GM18526 (cell line): ENCODE results near the gene TAS2R39.

Experiments
- POLR2A ChIP-seq: IDR thresholded peaks from 3 replicates; pipeline ENCODE4 v1.6.1; 2011; ENCODE audit not compliant: insufficient read length; ENCODE audit errors: extremely low read depth

TAS2R39 gene

DNA sequence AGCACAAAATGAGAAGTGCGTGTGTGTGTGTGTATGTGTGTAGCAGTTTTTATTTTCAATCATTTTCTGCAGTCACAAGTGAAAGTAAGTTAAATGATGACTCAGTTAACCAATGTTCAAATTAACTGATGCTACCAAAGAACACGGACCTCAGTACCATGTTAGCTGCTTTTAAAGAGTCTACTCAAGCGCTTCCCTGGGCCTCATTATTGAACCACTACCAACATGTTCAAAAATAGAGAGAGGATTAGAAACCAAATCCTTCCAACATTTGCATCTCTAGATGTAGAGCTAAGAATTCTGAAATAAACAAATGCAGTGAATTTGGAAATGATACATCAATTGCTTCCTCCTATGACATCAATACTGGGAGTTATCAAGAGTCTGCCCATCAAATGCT is at the start of gene TAS2R39:
Gene TAS2R39 (plus strand): TSS at position 396 of the 400 bp plus-strand sequence. CDS start 0 bp downstream, at position 396.
- TF ChIP-seq POLR2A, result no peak

DNA sequence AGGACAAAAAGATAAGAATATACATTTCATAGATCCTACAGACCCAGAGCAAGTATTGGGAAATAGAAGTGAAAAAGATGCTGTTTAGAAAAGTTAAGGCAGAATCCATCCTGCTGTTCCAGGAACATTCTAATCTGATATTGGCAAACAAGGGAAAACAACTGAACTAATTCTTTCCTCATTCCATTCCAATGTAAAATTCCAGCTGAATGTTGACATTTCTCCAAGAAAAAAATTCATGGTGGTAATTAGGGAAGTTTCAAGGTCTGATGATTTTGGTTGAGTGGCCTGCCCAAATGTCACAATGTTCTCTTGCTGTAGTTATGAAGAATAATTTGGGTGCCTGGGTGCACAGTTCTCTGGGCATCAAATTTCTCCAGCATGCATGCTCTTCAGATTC is 36.1 kb upstream of the TAS2R39 start:
- no peak for TF ChIP-seq POLR2A

DNA sequence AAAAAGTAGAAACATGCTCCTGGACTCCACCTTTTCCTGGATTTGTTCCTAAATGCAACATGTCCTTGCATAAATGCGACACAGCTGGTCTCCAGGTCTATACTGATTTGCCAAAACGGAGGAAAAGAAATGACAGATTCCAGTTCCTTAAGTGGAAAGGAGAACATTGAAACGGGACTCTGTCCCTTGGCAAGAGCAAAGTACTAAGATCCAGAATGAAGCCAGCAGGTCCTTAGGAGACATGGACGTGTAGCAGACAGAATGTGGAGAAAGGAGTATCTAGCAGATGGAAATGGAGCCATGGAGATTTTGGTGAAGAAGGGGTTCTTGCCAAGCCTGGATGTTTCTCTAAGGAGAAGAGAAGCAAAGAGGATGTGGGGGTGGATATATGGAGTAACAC is 35.2 kb upstream of the TAS2R39 start:
- no peak for TF ChIP-seq POLR2A

DNA sequence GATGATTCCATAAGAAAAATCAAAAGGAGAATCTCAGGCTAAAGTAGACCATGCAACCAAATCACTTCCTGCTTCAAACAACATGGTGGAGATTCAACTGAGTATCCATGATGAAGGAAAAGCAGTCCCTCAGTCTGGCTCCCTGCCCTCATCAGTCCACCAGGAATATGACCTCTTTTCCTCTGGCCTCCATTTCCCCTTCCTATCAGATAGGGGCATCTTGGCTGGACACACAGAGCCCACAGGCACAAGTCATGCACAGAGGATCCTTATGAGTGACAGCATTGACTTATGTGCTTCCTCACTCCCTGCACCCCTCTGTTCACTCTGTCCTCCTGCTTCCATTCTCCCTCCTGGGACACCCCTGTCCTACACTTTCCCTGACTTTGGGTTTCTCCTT is 34.6 kb upstream of the TAS2R39 start:
- no peak for TF ChIP-seq POLR2A

DNA sequence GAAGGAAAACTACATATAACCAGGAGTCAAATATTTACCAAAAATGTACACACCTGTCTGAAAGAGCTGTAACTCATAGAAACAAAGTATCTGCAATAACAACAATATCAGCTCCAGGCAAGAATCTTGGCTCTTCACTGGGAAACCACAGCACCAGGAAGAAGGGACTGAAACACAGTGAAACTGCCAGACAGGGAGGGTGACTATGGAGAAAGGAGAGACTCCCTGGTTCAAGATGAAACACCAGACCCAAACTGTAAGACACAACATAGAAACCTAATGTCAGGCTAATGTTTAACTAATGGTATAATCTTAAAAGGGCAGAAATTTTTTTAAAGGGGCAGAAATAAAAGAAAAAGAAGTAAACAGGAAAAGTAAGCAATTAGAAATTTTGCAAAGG is 11.5 kb upstream of the TAS2R39 start:
- no peak for TF ChIP-seq POLR2A

DNA sequence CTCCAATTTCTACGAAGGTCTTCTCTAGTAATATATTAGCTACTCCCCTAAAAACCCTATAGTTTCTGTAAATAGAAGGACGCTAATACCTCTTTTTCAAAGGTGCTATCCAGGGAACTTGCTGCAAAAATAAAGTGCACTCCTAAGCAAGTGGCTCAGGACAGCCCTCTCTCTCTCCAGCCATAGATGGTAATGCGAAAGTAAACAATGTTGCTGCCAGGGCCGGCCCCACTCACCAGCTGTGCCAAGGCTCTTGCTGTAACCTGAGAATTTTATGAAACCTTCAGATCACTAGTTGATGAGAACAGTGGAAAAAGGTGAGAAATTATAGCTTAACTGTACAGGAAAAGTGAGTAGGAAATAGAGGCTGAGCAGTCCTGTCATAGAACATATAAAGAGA is 10.9 kb upstream of the TAS2R39 start:
- no peak for TF ChIP-seq POLR2A

DNA sequence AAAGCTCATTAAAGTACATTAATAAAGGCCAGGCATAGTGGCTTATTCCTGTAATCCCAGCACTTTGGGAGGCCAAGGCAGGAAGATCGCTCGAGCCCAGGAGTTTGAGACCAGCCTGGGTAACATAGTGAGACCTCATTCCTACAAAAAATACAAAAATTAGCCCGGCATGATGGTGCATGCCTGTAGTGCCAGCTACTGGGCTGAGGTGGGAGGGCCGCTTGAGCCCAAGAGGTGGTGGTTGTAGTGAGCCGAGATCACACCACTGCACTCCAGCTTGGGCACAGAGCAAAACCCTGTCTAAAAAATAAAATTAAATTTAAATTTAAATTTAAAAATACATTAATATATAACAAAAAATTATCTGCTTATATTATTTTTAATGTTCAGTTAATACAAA is 7.1 kb upstream of the TAS2R39 start:
- TF ChIP-seq POLR2A, result no peak

DNA sequence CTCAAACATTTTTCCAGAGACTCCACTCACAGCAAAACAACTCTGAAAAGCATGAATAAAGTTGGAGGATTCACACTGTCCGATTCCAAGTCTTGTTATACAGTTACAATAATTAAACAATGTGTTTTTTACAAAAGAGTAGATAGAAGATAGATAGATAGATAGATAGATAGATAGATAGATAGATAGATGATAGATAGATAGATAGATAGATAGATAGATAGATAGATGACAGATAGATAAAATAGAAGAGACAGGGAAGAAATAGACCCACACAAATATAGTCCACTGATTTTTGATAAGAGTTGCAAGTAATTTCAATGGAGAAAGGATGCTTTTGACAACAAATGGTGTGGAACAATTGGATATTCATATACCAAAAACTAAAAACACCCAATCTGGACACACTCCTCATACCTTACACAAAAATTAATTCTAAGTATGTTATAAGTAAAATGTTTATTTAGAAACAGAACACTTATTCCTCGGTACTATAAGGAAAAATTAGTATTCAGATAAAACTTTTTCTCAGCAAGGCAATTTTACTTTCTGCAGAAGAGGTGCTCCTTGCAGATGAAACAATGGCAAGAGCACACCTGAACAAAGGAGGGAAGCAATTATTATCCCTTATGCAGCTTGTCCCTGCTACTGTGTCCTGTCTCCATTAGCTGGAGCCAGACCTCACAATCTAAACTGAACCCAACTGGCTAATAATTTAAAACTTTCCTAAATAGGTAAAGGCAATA is 5.7 kb upstream of the TAS2R39 start:
- TF ChIP-seq POLR2A, result no peak

DNA sequence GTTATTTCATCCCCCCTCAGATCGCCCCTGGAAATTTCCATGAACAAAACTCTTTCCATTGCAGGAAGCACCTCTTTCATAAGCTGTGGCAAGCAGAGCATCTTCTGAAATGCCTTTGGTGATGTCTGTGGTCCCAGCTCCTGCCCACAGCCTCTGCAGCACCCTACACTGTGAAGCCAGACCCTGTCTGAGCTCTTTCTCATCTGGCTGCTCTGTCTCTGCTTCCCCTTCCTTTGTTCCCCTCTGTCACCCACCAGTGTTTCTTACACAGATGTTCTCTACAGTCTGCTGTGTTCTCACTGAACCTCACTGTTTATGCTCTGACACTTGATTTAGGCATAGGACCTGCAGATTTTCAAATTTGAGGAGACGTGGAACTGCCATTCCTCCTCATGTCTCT is 1.9 kb upstream of the TAS2R39 start:
- no peak for TF ChIP-seq POLR2A

DNA sequence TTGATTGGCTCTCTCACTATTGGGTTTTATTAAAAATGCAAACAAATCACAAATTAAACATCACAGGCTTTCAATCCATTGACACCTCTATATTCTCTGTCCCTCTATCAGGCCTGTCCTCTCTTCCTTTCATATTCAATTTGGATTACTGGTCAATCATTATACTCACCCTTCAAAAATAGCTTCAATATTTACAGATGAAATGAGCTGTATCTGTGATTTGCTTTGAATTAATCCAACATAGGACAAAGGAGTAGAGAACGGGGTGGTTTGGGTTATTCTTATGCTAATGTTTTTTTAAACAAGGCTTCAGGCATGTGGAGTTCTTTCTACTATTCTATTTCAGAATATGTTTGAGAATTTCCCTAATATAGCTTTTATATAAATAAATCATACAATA is 2.3 kb downstream of the TAS2R39 start:
- no peak for TF ChIP-seq POLR2A

DNA sequence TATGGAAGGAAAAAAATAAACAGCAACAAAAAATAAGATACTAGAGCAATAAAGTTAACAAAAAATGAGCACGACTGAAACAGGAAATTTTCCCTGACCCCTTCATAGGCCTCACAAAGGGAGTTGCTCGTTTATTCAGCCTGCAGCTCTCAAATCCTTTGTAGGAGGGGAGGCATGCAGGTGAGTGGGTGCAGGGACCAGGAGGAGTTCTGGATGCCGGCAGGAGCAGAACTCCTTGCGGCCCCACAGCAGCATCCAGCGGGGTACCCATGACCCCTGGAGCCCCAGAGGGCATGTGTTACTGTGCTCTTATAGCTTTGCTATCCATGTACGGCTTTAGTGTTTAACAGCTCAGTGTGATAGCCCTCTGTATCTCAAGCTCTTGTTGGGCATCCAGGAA is 5.8 kb downstream of the TAS2R39 start:
- no peak for TF ChIP-seq POLR2A

DNA sequence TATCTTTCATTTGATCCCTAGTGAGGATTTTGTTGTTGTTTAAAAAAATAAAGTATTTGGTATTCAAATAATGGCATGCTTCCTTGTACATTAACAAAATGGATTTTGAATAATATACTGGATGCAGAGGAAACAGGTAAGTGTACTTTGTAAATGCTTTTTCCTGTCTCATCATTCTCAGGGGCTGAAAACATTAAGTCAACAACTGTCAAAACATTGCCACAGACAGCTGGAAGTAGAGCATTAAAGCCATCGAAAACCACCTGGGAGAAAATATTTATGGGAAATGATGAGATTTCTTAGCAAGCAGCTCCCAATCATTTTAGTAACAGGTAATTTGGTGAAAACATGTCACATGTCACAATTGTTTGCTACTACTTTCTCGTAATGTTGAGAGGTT is 10.7 kb downstream of the TAS2R39 start:
- no peak for TF ChIP-seq POLR2A

DNA sequence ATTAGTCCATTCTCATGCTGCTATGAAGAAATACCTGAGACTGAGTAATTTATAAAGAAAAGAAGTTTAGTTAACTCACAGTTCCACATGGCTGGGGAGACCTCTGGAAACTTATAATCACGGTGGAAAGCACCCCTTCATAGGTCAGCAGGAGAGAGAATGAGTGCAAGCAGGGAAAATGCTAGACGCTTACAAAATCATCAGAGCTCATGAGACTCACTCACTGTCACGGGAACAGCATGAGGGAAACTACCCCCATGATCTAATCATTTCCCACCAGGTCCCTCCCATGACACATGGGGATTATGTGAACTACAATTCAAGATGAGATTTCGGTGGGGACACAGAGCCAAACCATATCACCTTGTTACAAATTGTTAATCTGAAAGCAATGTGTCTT is 15.8 kb downstream of the TAS2R39 start:
- no peak for TF ChIP-seq POLR2A

DNA sequence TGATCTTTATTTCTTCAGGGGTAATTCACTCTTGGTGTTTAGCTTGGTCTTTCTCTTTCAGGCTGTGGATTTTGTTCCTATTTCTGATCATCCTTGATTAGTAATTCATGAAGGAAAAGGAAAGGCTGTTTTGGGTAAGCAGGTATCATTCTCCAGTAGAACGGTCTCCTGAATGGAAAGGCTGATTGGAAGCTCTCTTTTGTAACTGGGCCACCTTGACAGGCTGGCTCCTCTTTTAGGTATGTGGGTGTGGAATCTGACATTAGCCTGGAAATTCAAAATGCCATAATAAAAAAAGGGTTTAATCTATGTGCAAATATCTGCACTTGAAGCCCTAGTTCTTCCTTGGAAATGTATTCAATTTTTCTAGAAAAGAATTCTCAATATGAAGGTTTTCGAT is 18.9 kb downstream of the TAS2R39 start:
- no peak for TF ChIP-seq POLR2A

DNA sequence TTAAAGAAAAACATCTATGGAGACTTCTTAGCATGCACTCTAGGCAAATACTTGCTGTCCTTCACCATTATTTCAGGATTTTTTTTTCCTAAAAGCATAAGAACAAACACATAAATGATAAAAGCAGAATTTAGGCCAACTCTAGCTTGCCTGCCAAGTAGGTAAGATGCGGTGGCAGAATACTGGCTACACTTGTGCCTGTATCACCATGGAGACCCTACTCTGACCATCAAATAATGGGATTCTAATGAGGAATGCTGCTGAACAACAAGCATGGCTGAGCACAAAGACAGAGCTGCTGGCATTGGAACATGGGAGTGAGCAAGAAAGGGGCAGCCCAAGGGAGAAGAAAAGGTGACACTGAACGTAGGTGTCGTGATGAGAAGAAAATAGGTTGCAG is 20.2 kb downstream of the TAS2R39 start:
- TF ChIP-seq POLR2A, result no peak

DNA sequence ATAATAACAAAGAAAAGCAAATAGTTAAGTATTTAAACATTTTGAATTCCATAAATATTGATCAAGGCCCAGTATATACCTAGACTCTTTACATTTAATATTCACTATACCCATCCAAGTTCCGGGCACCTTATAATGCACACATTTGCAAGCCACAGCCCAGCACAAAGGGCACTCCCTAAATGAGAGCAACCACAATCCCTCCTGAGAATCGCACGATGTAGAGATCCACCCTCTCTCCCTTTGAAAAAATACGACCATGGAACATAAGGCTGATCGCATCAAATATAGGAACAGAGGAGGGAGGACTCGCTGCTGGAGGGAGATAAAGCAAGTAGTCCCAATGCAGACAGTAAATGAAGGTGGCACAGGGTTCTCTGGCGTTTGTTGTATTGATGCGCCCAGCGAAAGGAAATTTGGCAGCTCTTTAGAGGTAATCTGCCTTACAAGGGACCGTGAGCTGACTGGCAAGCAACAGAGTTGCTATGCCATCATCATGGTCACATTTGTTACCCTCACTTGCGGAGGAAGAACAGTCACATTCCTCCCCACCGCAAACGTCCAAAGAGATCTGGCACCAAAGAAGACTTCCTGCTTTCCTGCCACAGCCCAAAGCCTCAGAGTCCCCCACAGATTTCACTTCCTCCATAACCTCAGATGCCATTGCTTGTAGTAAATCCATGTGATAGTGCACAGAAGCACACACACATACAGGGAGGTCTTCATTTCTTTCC is 22.5 kb downstream of the TAS2R39 start:
- no peak for TF ChIP-seq POLR2A

DNA sequence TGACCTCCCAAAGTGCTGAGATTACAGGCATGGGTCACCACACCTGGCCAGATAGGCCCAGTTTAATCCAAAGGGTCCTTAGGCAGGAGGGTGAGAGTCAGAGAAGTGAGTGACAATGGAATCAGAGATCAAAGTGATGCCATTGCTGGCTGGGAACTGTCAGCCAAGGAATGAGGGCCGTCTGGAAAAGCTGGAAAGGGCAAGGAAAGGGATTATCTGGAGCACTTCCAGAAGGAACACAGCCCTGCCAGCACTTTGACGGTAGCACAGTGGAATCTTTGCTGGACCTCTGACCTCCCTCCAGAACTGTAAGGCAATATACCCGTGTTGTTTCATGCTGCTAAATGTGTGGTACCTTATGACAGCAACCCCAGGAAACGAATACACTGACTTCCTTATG is 27.3 kb downstream of the TAS2R39 start:
- TF ChIP-seq POLR2A, result no peak
